H9 (cell line): ENCODE data around the gene ROR1. TPM values are rescaled to one million over a fixed set of nuclear protein-coding genes. Genes with fewer than 3 reads are reported as not detected.

ENCODE experiments used
- DNase-seq: peaks from one replicate; pipeline ENCODE4 v3.0.0-alpha.2; 2017
- H2AFZ ChIP-seq: one replicate; pipeline ENCODE4 v1.6.1; 2013; ENCODE audit warnings: mild to moderate bottlenecking, low read length, control low read depth, moderate library complexity
- H2AK5ac ChIP-seq: 2 replicates; pipeline ENCODE4 v1.6.1; 2013; ENCODE audit warnings: low read length, control low read depth, mixed read lengths; ENCODE audit not compliant: insufficient read length
- H2BK120ac ChIP-seq: one replicate; pipeline ENCODE4 v1.6.1; 2013; ENCODE audit warnings: low read depth, mild to moderate bottlenecking, low read length, control low read depth, inconsistent platforms; ENCODE audit not compliant: poor library complexity, severe bottlenecking
- H2BK12ac ChIP-seq: 2 replicates; pipeline ENCODE4 v1.6.1; 2013; ENCODE audit warnings: low read length, control low read depth, mixed read lengths, low read depth; ENCODE audit not compliant: insufficient read length
- H2BK15ac ChIP-seq: 2 replicates; pipeline ENCODE4 v1.6.1; 2013; ENCODE audit warnings: low read depth, low read length, control low read depth
- H2BK20ac ChIP-seq: one replicate; pipeline ENCODE4 v1.6.1; 2013; ENCODE audit warnings: low read depth, mild to moderate bottlenecking, low read length, control low read depth, inconsistent platforms; ENCODE audit not compliant: poor library complexity, severe bottlenecking
- H2BK5ac ChIP-seq: 2 replicates; pipeline ENCODE4 v1.6.1; 2013; ENCODE audit warnings: low read length, control low read depth, mixed read lengths; ENCODE audit not compliant: insufficient read length
- H3K14ac ChIP-seq: 2 replicates; pipeline ENCODE4 v1.6.1; 2013; ENCODE audit warnings: low read length, control low read depth; ENCODE audit not compliant: insufficient read depth
- H3K18ac ChIP-seq: 2 replicates; pipeline ENCODE4 v1.6.1; 2013; ENCODE audit warnings: low read depth, mild to moderate bottlenecking, mixed read lengths, low read length, control low read depth; ENCODE audit not compliant: insufficient read length
- H3K23ac ChIP-seq: 2 replicates; pipeline ENCODE4 v1.6.1; 2013; ENCODE audit warnings: low read length, control low read depth, mixed read lengths, low read depth; ENCODE audit not compliant: insufficient read length
- H3K23me2 ChIP-seq: 2 replicates; pipeline ENCODE4 v1.6.1; 2013; ENCODE audit warnings: low read depth, mild to moderate bottlenecking, mixed read lengths, low read length, control low read depth; ENCODE audit not compliant: insufficient read length, poor library complexity, severe bottlenecking
- H3K27ac ChIP-seq: 2 replicates; pipeline ENCODE4 v1.5.1; 2013; ENCODE audit warnings: low read length, control low read depth, mixed read lengths, low read depth; ENCODE audit not compliant: insufficient read length
- H3K27me3 ChIP-seq: 2 replicates; pipeline ENCODE4 v1.6.1; 2013; ENCODE audit warnings: low read length, control low read depth, inconsistent platforms; ENCODE audit not compliant: insufficient read depth
- H3K4ac ChIP-seq: 2 replicates; pipeline ENCODE4 v1.6.1; 2013; ENCODE audit warnings: low read depth, mild to moderate bottlenecking, control low read depth, inconsistent platforms, low read length, moderate library complexity
- H3K4me1 ChIP-seq: 2 replicates; pipeline ENCODE4 v1.6.1; 2013; ENCODE audit warnings: low read length, control low read depth, inconsistent platforms; ENCODE audit not compliant: insufficient read depth
- H3K4me2 ChIP-seq: 2 replicates; pipeline ENCODE4 v1.6.1; 2013; ENCODE audit warnings: low read length, control low read depth, mixed read lengths; ENCODE audit not compliant: insufficient read length, insufficient read depth
- H3K56ac ChIP-seq: 2 replicates; pipeline ENCODE4 v1.6.1; 2013; ENCODE audit warnings: low read depth, mild to moderate bottlenecking, mixed read lengths, low read length, control low read depth; ENCODE audit not compliant: insufficient read length
- H3K79me1 ChIP-seq: 2 replicates; pipeline ENCODE4 v1.6.1; 2013; ENCODE audit warnings: low read depth, mild to moderate bottlenecking, moderate library complexity, low read length, control low read depth, inconsistent platforms; ENCODE audit not compliant: insufficient read depth, poor library complexity, severe bottlenecking
- H3K79me2 ChIP-seq: 2 replicates; pipeline ENCODE4 v1.6.1; 2013; ENCODE audit warnings: low read length, control low read depth, inconsistent platforms; ENCODE audit not compliant: insufficient read depth
- H3K9ac ChIP-seq: 2 replicates; pipeline ENCODE4 v1.6.1; 2013; ENCODE audit warnings: low read length, control low read depth, mixed read lengths; ENCODE audit not compliant: insufficient read length; ENCODE audit errors: extremely low read depth
- H3K9me3 ChIP-seq: one replicate; pipeline ENCODE4 v1.6.1; 2013; ENCODE audit warnings: low read depth, low read length, inconsistent platforms; ENCODE audit not compliant: control insufficient read depth
- H3T11ph ChIP-seq: one replicate; pipeline ENCODE4 v1.6.1; 2013; ENCODE audit warnings: mild to moderate bottlenecking, low read length, control low read depth, inconsistent platforms
- H4K20me1 ChIP-seq: one replicate; pipeline ENCODE4 v1.6.1; 2013; ENCODE audit not compliant: control insufficient read depth, insufficient read length, insufficient read depth
- H4K5ac ChIP-seq: 2 replicates; pipeline ENCODE4 v1.6.1; 2013; ENCODE audit warnings: low read depth, mild to moderate bottlenecking, mixed read lengths, low read length, control low read depth; ENCODE audit not compliant: insufficient read length
- H4K8ac ChIP-seq: replicated peaks from 2 replicates; pipeline ENCODE4 v1.6.1; 2013; ENCODE audit warnings: low read length, control low read depth, mixed read lengths, low read depth; ENCODE audit not compliant: insufficient read length
- H4K91ac ChIP-seq: 2 replicates; pipeline ENCODE4 v1.6.1; 2013; ENCODE audit warnings: low read depth, mild to moderate bottlenecking, moderate library complexity, mixed read lengths, low read length, control low read depth; ENCODE audit not compliant: insufficient read length
- H3K27ac Mint-ChIP-seq, 3 experiments: 2 replicates in 2 of 3; 3 replicates in 1 of 3; pipeline ENCODE4 v1.8.0; 2020 to 2021; ENCODE audit warnings: mixed read lengths in 3 of 3, mild to moderate bottlenecking in 1 of 3, moderate library complexity in 1 of 3
- H3K27me3 Mint-ChIP-seq: 2 replicates; pipeline ENCODE4 v1.8.0; 2021; ENCODE audit warnings: low read depth, mild to moderate bottlenecking, moderate library complexity, mixed read lengths
- H3K36me3 Mint-ChIP-seq, 3 experiments: 2 replicates in 2 of 3; 3 replicates in 1 of 3; pipeline ENCODE4 v1.8.0; 2020 to 2021; ENCODE audit warnings: low read depth in 3 of 3, mixed read lengths in 3 of 3; ENCODE audit not compliant: insufficient read depth in 1 of 3
- H3K4me1 Mint-ChIP-seq, 2 experiments: 2 replicates each; pipeline ENCODE4 v1.8.0; 2020; ENCODE audit warnings: mixed read lengths in 2 of 2
- H3K4me3 Mint-ChIP-seq, 2 experiments: 2 replicates in 1 of 2; 3 replicates in 1 of 2; pipeline ENCODE4 v1.8.0; 2020 to 2021; ENCODE audit warnings: mild to moderate bottlenecking in 2 of 2, mixed read lengths in 2 of 2, moderate library complexity in 1 of 2
- H3K9me3 Mint-ChIP-seq, 2 experiments: 2 replicates in 1 of 2; 3 replicates in 1 of 2; pipeline ENCODE4 v1.8.0; 2020; ENCODE audit warnings: mild to moderate bottlenecking in 2 of 2, mixed read lengths in 2 of 2, moderate library complexity in 1 of 2
- CTCF ChIP-seq: fragments of 200-600 bp; sonication (generic); conservative IDR thresholded peaks from 3 replicates; pipeline ENCODE4 v1.8.0; 2021; ENCODE audit warnings: antibody characterized with exemption, mild to moderate bottlenecking
- WGBS: extraction: QIAGEN DNeasy Blood & Tissue Kit; methylation state at CpG from one replicate; pipeline ENCODE4 v1.1.7; 2013; ENCODE audit warnings: missing lambda C conversion rate, low lambda C conversion rate, mixed read lengths; ENCODE audit not compliant: insufficient read length; ENCODE audit errors: extremely low coverage; 5-methylcytosine and 5-hydroxymethylcytosine counted together
- total RNA-seq: library from RNA; stranded (reverse); gene quantifications from 2 replicates; pipeline ENCODE4 v1.2.1, GENCODE V29; 2021

ROR1 gene
- total RNA-seq, 1 experiment from 2014 or later: 75.9 TPM

GRCh38 chr1:64098846-64099582 is 325.2 kb downstream of the ROR1 start:
- no peak overlapping the region for H2AK5ac ChIP-seq
- H2BK5ac ChIP-seq: no peak overlapping the region
- H3K9ac ChIP-seq: no peak overlapping the region
- H3K9me3 ChIP-seq: no peaks in the 10 kb centered on the region
- no peak overlapping the region for H3K27ac ChIP-seq
- no peak overlapping the region for H4K91ac ChIP-seq
- H3K79me1 ChIP-seq: no peaks in the 10 kb centered on the region
- peaks cover 10% of the 10 kb centered on the region; the same call in 1 of the 2 replicates for H3K4me1 ChIP-seq
- no peak overlapping the region for H4K8ac ChIP-seq
- H3K27me3 ChIP-seq: no peaks in the 10 kb centered on the region
- no peaks in the 10 kb centered on the region for H3K23me2 ChIP-seq
- no peak for DNase-seq
- no peak for TF ChIP-seq CTCF
- no peak overlapping the region for H4K5ac ChIP-seq
- H3K9me3 Mint-ChIP-seq: no peaks in the 10 kb centered on the region
- H2BK12ac ChIP-seq: no peak overlapping the region
- no peak overlapping the region for H3K4me2 ChIP-seq
- no peak overlapping the region for H3T11ph ChIP-seq
- no peaks in the 10 kb centered on the region for H3K27me3 Mint-ChIP-seq
- no peak overlapping the region for H3K18ac ChIP-seq
- H3K79me2 ChIP-seq: no peaks in the 10 kb centered on the region; the same call in 1 of the 2 replicates
- peak overlapping the region in 1 of 3 experiments; percentile 54; a peak in 1 of 7 replicates for H3K27ac Mint-ChIP-seq
- H3K4me3 Mint-ChIP-seq: no peak overlapping the region; a peak in 1 of 5 replicates
- H3K23ac ChIP-seq: no peak overlapping the region
- peaks cover 0 to 4% (median 3%) of the 10 kb centered on the region in 3 experiments; a peak in 2 of 7 replicates for H3K36me3 Mint-ChIP-seq
- no CpG with 5 or more reads among the region's 9 CpGs for WGBS
- H2AFZ ChIP-seq: no peak overlapping the region
- no peaks in the 10 kb centered on the region for H4K20me1 ChIP-seq
- peaks cover 32 to 41% of the 10 kb centered on the region in 2 experiments for H3K4me1 Mint-ChIP-seq
- no peak overlapping the region for H3K56ac ChIP-seq
- H2BK20ac ChIP-seq: no peak overlapping the region
- no peak overlapping the region for H2BK120ac ChIP-seq
- H3K14ac ChIP-seq: no peak overlapping the region
- no peak overlapping the region for H3K4ac ChIP-seq
- H2BK15ac ChIP-seq: no peak overlapping the region
